HG03196 (cell line): ENCODE data around the gene PTPRZ1.

ENCODE experiments used
- ATAC-seq: cut with Tn5 transposase; IDR thresholded peaks from one replicate; pipeline ENCODE4 v1.9.1; 2021; ENCODE audit not compliant: unreplicated experiment

PTPRZ1 gene

DNA sequence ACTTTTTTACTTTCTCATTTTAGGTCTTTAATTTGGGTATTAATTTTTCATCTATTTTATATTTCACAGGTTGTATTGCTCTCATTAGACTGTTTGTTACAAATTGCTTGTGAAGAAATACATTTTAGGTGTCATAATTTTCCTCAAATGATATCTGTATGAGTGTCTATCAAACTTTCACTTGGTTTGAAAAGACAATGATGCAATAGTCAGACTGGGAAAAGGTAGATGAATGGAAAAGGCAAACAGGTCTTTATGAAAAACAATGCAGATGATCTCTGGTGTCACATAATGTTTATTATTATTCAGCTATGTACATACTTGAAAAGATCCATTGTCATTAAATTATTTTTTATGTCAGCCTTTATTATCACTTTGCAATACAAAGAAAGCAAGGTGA lies 80.2 kb downstream of the PTPRZ1 start:
- no peak for ATAC-seq

DNA sequence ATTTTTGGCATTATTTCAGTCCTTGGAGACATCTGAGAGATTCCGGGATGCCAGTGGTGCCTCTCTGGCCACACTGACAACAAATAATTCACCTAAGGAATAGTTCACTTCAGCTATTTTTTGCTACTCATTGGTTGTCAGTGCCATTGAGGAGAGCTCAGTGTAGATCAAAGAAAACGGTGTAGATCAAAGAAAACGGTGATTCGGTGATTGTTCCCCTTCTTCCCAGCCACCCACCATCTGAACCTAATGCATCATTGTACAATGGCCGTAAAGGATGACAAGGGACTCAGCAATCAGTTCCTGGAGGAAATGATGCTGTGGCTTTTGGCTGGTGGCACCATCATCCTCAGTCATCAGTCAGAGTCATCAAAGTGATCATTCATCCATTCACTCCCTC lies 80.6 kb downstream of the PTPRZ1 start:
- no peak for ATAC-seq

DNA sequence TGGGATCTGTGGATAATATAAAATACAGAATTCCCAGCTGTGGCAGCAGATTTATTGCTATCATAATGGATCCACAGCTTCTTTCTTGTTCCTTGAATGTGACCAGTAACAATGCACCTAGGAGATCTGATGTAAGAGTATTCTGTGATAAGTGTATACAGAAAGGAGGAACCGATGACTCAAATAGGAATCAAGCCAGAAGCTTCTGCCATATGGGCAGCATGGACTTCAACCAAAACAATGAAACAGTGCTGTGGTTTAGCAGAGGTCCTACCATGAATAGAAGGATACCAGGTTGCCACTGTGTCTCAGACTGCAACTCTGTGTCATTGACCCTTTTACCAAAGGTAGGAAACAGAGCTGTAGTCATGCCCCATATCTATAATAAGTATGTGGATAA lies 81.8 kb downstream of the PTPRZ1 start:
- no peak for ATAC-seq

DNA sequence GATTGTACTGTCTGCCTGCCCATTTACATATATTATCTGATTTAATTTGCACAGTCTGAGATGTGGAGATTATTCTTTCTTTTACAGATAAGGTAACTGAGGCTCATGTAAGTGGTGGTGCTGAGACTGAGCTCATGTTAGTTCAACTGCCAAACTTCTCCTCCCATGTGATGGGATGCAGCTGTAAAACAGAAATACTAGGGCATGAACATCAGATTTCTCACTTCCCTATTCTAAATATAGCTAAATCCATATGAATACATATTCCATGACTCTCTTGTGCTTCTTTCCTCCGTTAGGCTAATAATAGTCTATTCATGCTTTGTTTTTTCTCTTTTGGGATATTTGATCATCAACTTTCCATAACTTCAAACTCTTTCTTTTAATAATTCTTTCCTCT lies 84.7 kb downstream of the PTPRZ1 start:
- no peak for ATAC-seq

DNA sequence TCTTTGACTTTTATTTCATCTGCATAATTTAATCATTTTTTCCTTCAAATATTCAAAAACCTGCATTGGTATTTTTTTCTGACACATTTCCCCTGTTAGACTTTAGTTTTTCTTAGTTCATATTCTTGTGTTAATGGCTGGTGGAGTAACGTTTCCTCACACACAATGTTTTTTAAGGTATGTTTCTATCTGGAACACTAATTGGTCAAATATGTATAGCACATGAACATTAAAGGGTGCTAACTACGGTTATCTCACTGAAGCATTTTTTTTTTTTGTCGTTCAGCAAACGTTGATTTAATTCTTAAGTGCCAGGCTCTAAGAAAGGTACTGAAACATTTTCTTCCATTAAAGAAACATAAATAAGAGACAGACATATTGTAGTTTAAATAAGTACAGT lies 87.7 kb downstream of the PTPRZ1 start:
- no peak for ATAC-seq

DNA sequence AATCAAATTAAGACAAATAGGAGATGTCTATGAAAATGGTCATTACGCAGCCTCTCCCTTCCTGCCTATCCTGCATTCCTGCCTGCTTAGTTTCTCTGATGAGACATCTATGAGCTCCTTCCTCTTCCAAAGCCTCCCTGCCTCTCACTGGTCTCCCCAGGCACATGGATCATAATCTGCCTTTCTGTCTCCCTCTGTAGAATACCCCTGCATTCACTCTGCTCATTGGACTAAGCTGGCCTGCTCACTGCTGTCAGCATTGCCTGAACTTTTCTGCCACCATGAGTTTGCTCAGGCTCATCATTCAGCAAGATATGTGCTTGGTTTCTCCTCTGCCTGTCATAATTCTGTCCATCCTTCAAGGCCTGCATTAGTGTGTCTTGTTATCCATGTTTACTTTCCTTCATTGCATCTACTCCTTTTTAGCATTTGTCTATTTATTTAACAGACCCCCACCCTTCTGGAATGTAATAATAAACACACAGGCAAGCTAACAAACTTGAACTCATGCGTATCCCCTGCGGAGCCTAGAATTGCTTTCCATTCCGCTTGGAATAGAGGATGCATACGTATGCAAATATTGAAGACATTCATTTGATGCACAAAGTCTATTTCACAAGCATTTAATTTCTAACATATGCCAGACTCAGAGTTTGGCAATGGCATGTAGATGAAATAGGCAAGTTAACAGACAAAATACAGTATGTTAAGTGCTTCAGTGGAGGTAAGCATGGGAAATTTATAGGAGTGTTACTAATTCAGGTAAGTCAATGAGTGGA lies 88.3 kb downstream of the PTPRZ1 start:
- ATAC-seq = no peak

DNA sequence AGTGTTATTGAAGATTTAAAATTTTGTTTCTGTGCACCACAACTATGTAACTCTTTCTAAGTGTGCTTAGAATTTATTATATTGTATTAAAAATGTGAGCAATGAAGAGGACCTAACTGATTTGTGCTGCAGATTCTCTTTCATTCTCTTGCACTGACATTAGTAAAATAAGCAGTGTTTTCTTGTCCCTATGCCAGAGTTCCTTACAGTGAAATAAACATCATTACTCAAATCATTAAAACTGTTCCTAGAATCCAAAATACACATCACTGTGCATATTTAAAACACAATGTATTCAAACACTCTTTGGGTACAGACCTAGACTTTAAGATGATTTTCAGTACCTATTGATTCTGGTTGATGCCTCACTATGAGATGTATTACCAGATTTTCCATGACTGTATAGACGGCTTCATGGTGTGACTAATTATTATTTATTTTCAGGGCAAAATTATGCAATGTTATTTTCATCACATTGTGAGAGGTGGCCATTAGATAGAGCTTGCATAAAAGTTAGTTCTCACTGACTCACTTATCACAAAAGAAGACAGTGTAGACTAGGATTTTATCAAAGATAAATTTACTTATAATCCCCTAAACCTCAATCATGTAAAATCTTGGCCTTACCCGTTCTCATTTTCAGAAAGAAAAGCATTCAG lies 93.4 kb downstream of the PTPRZ1 start:
- ATAC-seq = no peak

DNA sequence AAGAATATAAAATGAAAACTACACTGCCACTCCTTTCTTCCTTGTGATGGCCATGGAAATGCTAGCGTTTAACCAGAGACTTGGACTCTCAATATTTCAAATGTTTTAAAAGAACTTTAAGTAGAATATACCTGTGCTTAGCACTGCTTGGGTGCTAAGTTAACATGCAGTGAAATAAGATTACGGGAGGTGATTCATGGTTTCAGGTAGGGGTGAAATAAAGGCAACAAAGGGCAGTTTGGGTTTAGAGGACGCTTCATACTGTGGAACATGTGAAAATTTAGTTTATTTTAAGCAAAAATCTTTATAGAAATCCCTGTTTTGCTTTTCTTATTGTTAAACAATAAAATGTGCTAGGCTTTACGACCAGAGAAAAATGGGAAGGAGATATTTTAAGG lies 94.0 kb downstream of the PTPRZ1 start:
- ATAC-seq = no peak

DNA sequence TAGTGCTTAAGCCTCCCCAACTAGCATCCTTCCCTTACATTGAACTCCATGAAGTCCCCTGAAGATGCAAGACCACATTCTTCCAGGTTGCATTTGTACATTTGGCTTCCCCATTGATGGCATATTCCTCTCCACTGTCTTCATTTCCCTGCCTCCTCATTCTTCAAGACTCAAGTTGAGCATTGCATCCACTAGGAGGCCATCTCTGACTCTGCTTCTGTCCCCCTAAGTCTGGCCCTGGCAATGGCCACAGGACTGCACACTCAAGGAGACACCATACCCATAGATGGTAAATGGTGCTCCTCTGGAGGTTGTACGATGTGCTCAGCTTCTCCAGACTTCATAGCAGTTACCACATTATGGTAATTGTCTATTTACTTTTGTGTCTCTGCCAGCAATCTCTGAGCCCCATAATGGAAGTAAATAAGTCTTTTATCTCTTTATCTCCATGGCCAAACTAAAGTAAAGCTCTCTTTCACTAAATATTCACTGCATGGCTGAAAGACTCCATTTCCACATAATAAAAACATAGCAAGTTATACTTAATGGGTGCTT lies 112.6 kb downstream of the PTPRZ1 start:
- no peak for ATAC-seq

DNA sequence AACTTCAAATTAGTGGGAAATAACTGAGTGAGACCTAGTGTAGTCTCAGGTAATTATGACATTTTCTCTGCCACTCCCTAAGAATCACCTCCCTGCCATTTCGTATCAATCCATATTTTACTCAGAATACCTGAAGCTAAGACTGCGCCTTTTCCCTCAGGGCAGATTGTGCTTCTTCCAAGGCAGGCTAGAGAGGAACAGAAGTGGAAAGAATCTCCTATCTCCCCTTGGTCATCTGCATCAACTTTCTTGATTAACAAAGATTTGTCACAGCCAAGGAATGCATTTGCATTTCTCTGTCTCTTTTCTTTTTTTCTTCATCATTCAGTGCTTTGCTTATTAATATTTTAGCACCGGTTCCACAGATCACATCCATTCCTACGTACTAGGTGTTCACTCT lies 119.1 kb downstream of the PTPRZ1 start:
- no peak for ATAC-seq

DNA sequence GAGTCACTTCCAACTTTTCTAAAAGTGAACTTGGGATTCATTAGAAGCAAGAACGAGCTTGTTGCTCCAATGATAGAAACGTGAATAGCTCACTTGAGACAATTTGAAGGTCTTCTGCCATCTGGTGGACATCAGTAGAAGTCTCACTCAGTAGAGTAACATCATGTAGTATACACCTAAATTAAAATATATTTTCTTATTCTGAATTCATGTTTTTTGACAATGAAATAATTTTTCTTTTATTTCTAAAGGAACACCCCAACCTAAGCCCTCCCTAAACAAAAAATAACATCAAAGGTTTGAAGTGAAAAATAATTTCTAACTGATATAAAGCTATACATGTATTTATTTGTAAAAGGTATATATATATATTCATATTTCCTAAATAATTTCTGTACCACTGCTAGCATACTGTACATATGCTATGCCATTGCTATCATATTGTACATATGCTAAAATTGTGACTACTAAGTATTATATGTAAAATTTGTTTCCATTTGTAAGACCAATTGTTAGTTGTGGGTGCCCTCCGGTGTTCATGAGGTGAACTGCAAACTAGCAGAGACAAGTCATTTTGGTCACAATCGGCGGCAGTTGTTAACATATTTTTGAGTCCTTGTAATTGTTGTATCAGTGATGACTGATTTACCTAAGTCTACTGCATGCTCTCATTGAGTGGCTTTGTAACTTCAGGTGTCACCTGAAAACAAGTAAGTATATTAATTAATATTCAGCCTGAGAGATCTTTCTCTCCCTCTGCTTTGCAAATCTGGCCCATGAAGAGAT lies 121.9 kb downstream of the PTPRZ1 start:
- ATAC-seq = peak; percentile 96

DNA sequence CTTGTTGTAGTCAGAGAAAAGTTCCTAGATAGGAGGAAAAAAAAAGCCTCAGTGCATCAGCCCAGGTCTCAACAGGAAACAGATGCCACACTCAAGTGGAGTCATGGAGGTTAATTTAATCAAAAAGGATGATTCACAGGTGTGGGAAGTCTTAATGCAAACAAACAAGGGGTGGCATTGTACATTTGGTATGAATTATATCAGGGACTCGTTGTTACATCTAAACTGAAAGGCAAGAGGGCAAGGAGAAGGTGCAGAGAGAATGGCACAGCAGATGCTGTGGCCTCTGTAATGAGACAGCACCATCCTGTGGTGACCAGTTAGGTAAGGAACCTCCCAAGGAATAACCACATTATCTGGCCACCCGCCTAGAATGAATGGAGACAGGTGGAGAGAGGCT lies 133.7 kb downstream of the PTPRZ1 start:
- ATAC-seq = no peak

DNA sequence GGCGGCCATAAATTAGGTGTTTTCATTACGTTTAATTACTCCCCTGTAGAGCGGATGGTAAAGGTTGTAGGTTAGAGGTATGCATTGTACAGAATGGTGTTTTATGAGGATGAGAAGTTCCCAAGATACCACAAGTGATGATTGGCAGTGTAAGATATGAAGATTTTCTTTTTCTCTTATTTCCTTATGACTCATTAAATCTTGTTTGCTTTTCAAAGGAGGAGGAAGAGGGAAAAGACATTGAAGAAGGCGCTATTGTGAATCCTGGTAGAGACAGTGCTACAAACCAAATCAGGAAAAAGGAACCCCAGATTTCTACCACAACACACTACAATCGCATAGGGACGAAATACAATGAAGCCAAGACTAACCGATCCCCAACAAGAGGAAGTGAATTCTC lies 137.2 kb downstream of the PTPRZ1 start:
- no peak for ATAC-seq

DNA sequence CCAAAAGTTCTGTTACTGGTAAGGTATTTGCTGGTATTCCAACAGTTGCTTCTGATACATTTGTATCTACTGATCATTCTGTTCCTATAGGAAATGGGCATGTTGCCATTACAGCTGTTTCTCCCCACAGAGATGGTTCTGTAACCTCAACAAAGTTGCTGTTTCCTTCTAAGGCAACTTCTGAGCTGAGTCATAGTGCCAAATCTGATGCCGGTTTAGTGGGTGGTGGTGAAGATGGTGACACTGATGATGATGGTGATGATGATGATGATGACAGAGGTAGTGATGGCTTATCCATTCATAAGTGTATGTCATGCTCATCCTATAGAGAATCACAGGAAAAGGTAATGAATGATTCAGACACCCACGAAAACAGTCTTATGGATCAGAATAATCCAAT lies 140.1 kb downstream of the PTPRZ1 start:
- peak; percentile 66 for ATAC-seq

DNA sequence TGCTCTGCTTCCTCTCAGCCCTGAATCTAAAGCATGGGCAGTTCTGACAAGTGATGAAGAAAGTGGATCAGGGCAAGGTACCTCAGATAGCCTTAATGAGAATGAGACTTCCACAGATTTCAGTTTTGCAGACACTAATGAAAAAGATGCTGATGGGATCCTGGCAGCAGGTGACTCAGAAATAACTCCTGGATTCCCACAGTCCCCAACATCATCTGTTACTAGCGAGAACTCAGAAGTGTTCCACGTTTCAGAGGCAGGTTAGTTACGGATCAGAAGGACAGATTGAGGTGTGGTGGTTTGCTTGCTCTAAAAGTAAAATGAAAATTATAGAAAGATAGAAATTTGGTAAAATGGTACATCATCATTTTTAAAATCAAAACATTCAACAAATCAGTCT lies 140.7 kb downstream of the PTPRZ1 start:
- ATAC-seq = no peak

DNA sequence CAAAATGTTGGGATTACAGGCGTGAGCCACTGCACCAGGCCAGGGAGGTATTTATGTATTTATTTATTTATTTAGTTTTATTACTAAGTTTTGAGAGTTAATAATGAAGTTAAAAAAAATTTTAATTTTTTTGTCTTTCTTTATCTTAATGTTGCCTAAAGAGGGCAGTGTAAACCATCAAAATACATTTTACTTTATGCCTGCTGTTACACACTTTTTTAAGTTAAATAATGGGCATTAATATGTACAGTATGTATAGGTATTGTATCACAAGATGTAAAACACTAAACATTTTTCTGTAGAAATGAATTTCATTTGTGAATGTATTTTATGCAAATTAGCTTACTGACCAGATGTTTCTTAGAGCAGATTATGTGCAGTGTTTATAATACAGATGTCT lies 141.7 kb downstream of the PTPRZ1 start:
- ATAC-seq = no peak

DNA sequence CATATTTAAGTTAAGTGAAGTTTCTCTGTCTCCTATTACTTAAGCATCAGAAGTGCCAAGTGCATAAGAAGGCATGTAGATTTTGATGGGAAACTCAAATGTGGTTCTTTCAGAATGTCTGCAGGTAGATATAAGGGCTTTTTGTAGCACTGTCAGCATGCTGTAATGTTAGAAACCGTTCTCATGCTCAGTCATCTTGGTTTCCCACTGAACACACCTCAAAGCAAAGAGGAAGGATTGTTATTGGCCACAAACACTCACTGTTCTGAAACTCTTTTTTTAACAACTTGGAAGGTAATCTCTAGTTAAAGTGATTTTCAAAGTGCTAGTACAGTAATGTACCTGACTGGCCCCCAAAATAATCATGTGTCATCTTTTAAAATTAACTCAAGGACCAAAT lies 145.1 kb downstream of the PTPRZ1 start:
- no peak for ATAC-seq

DNA sequence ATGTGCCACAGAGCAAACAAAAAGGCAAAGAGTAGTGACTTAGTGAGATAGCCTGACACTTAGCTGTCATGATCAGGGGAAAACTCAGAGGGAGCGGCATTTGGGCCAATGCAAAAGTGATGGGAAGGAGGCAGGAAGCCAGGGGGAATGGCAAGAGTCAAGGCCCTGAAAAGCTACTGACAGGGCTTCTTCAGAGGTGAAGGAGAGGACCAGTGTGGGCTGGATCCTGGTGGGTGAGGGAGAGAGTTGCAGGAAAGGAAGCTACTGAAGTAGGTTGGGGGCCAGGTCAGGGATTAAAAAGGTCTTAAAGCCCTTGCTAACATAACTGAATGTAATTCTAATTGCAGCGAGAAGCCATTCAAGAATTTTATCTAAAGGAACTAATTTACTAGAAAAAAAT lies 154.1 kb downstream of the PTPRZ1 start:
- no peak for ATAC-seq

DNA sequence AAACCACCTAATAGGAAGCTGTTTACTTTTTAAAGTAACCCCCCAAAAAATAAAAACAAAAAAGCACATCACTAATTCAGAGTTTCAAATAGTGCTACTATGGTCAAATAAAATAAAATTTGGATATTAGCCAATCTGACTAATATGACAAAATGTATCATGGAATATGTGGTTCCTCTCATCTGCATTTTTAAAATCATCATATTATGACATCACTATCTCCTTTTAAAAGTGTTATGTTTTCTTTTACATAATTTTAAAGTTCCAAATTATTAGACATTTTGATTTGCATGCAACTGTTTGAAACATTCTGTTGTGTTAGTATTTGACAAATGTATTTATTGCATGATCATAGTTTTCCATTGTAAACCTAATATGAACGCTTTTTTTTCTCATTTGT lies 160.7 kb downstream of the PTPRZ1 start:
- no peak for ATAC-seq

DNA sequence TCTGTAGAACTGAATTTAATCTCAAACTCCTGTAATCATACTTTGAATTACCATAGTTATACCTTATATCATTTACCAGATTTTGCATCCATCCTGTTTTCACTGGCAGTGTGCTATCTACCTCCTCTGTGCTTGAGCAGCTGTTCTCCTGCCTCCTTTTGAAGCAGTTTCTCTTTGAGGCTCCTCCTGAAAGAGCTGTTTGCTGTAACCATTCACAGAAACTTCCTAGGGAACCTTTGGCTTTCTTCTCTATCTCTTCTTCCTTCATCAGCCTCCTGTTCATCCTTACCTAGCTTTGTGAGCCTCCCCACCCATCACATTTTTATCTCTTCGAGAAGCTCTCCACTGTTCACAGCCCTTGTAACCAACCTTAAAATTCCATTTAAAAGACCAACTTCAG lies 162.9 kb downstream of the PTPRZ1 start:
- no peak for ATAC-seq

DNA sequence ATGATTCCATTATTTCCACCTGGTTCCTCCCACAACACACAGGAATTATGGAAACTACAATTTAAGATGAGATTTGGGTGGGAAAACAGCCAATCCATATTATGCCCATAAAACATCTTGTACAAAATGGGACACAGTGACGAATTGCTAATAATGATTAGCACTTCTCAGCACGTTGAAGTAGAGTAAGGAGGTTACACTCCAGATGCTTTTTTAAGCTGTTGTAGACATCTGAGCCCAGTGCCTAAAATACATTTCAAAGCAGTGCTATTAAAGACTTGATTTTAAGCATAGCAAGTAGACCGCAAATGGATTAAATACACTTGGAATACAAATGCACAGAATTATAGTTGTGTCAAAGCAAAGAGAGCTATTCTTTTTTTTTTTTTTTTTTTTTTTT lies 165.2 kb downstream of the PTPRZ1 start:
- no peak for ATAC-seq

DNA sequence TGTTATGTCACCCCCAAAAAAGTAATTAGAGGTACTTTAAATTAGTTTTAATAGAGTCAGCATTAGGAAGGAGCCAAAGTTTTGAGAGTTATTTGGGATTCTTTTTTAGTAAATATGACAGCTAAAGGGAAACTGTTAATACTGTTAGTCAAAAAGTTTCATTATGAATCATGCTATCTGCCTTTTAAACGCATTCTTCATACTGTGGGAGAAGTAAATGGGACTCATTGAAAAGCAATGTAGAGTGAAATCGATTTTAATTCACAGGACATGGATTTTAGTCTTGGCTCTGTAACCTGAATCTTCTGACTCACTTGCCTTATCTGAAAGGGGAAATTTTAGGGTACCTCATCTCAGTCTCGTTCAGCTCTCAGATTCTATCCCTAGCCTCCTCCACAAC lies 165.9 kb downstream of the PTPRZ1 start:
- no peak for ATAC-seq
